B cell (primary cell): ENCODE data around the gene ADAM19. TPM values are rescaled to one million over a fixed set of nuclear protein-coding genes. Genes with fewer than 3 reads are reported as not detected.

Source experiments
- ATAC-seq: fragments of 200-7000 bp; cut with Tn5 transposase; one replicate; pipeline ENCODE4 v1.10.0; 2021; ENCODE audit warnings: low read depth, mild to moderate bottlenecking, moderate number of reproducible peaks, moderate library complexity
- CTCF ChIA-PET: fragments of 350-600 bp; sonication (Branson Sonifier 250); formaldehyde crosslinking; loops from one replicate; lab custom pipeline; 2021; ENCODE audit warnings: antibody characterized with exemption, inconsistent platforms; lab: Charles Lee
- POLR2A ChIA-PET: fragments of 350-600 bp; sonication (Branson Sonifier 250); formaldehyde crosslinking; loops from one replicate; lab custom pipeline; 2021; ENCODE audit warnings: antibody characterized with exemption; lab: Charles Lee
- DNase-seq: peaks from one replicate; pipeline ENCODE4 v3.0.0; 2013
- H2AFZ ChIP-seq: 2 replicates; pipeline ENCODE4 v1.6.1; 2012; ENCODE audit warnings: mild to moderate bottlenecking, low read depth, low read length; ENCODE audit not compliant: insufficient read depth, poor library complexity, severe bottlenecking
- H3K27ac ChIP-seq, 2 donors: 1 replicate in 1 of 2; 2 replicates in 1 of 2; pipeline ENCODE4 v1.5.1; 2012 to 2013; ENCODE audit warnings: low read length in 2 of 2, mild to moderate bottlenecking in 2 of 2, moderate library complexity in 1 of 2
- H3K27me3 ChIP-seq, 4 experiments: fragments of 200-600 bp in 1 of 4; sonication (generic) in 1 of 4; replicated peaks in 1 of 4; 1 replicate in 2 of 4; 2 replicates in 2 of 4; pipeline versions ENCODE4 v1.6.1 to v1.7.0; 2013 to 2016; ENCODE audit warnings: low read length in 3 of 4, mild to moderate bottlenecking in 2 of 4, mixed read lengths in 1 of 4, moderate library complexity in 1 of 4; ENCODE audit not compliant: insufficient read depth in 4 of 4, control insufficient read depth in 3 of 4; ENCODE audit errors: control extremely low read depth in 1 of 4
- H3K36me3 ChIP-seq, 2 experiments: replicated peaks in 1 of 2; 1 replicate in 1 of 2; 2 replicates in 1 of 2; pipeline versions ENCODE4 v1.6.1 to v1.7.1; 2013; ENCODE audit warnings: low read length in 1 of 2; ENCODE audit not compliant: insufficient read depth in 2 of 2, control insufficient read depth in 1 of 2; ENCODE audit errors: control extremely low read depth in 1 of 2, extremely low read depth in 1 of 2
- H3K4me1 ChIP-seq, 2 donors: fragments of 200-600 bp in 1 of 2; sonication (generic) in 1 of 2; 1 replicate in 1 of 2; 2 replicates in 1 of 2; pipeline versions ENCODE4 v1.5.1 to v1.6.1; 2013 to 2017; ENCODE audit warnings: low read length in 2 of 2; ENCODE audit not compliant: control insufficient read depth in 2 of 2, insufficient read depth in 2 of 2
- H3K4me2 ChIP-seq: replicated peaks from 2 replicates; pipeline ENCODE3; 2012; ENCODE audit warnings: mild to moderate bottlenecking, low read depth, low read length; ENCODE audit not compliant: poor library complexity, severe bottlenecking
- H3K4me3 ChIP-seq, 5 experiments: fragments of 200-600 bp in 1 of 5; sonication (generic) in 1 of 5; 1 replicate in 3 of 5; 2 replicates in 2 of 5; pipeline versions ENCODE4 v1.5.1 to v1.7.0; 2011 to 2016; ENCODE audit warnings: low read length in 4 of 5, mild to moderate bottlenecking in 4 of 5, low read depth in 2 of 5, control low read depth in 1 of 5, moderate library complexity in 1 of 5; ENCODE audit not compliant: insufficient read depth in 1 of 5; ENCODE audit errors: control extremely low read depth in 1 of 5, extremely low read depth in 1 of 5
- H3K79me2 ChIP-seq: fragments of 200-600 bp; sonication (generic); one replicate; pipeline ENCODE4 v1.6.0; 2016; ENCODE audit warnings: low read length; ENCODE audit not compliant: control insufficient read depth, insufficient read depth
- H3K9ac ChIP-seq: fragments of 200-600 bp; sonication (generic); 2 replicates; pipeline ENCODE4 v1.6.1; 2017; ENCODE audit warnings: mild to moderate bottlenecking, low read length, moderate library complexity
- H3K9me3 ChIP-seq, 3 donors: one replicate each; pipeline versions ENCODE4 v1.6.1 to v1.7.1; 2013; ENCODE audit warnings: low read length in 2 of 3; ENCODE audit not compliant: control insufficient read depth in 2 of 3, insufficient read depth in 1 of 3; ENCODE audit errors: control extremely low read depth in 1 of 3
- H4K20me1 ChIP-seq: 2 replicates; pipeline ENCODE4 v1.6.0; 2012; ENCODE audit warnings: mild to moderate bottlenecking, low read length; ENCODE audit not compliant: insufficient read depth, control insufficient read depth, poor library complexity, severe bottlenecking
- H3K27ac Mint-ChIP-seq: one replicate; pipeline ENCODE4 v1.8.0; 2021; ENCODE audit warnings: mixed read lengths
- H3K27me3 Mint-ChIP-seq: one replicate; pipeline ENCODE4 v1.8.0; 2021; ENCODE audit warnings: mixed read lengths
- H3K4me1 Mint-ChIP-seq: one replicate; pipeline ENCODE4 v1.8.0; 2021; ENCODE audit warnings: mixed read lengths
- H3K4me3 Mint-ChIP-seq: one replicate; pipeline ENCODE4 v1.8.0; 2021; ENCODE audit warnings: mixed read lengths
- H3K9me3 Mint-ChIP-seq: one replicate; pipeline ENCODE4 v1.8.0; 2022; ENCODE audit warnings: mixed read lengths; ENCODE audit not compliant: insufficient read depth
- EZH2 ChIP-seq: IDR thresholded peaks from 2 replicates; pipeline ENCODE4 v1.6.1; 2012; ENCODE audit warnings: borderline replicate concordance, low read depth, mild to moderate bottlenecking, moderate library complexity, low read length; ENCODE audit not compliant: insufficient read depth, poor library complexity, severe bottlenecking
- WGBS: methylation state at CpG from one replicate; pipeline ENCODE4 v1.1.5; 2013; ENCODE audit warnings: missing lambda C conversion rate; ENCODE audit not compliant: insufficient coverage; 5-methylcytosine and 5-hydroxymethylcytosine counted together
- intact Hi-C: fragments of 100-400 bp; cut with micrococcal nuclease; formaldehyde crosslinking; loops from one replicate; pipeline ENCODE4 v1.10.0; 2022
- polyA plus RNA-seq: library from polyadenylated mRNA; depleted of rRNA; stranded (reverse); fragments of >200 nt; gene quantifications from 2 replicates; pipeline ENCODE4 v1.2.3, GENCODE V29; 2012
- total RNA-seq, 2 donors: library from RNA; stranded (reverse); fragments of 120-200 nt in 1 of 2; gene quantifications; 1 replicate in 1 of 2; 2 replicates in 1 of 2; pipeline versions ENCODE4 v1.2.3 to v1.2.4, GENCODE V29; 2013 to 2022
- TF ChIP-seq, protein P1 (sequence below): fragments of 200-600 bp; IDR thresholded peaks from one replicate; pipeline ENCODE4 v1.8.0; 2022; ENCODE audit warnings: antibody characterized with exemption, mild to moderate bottlenecking

Gene ADAM19
- total and polyA plus RNA-seq, 2 donors (not counting 1 experiment from before 2014, with no cell fraction given), result 110 to 171 TPM

DNA sequence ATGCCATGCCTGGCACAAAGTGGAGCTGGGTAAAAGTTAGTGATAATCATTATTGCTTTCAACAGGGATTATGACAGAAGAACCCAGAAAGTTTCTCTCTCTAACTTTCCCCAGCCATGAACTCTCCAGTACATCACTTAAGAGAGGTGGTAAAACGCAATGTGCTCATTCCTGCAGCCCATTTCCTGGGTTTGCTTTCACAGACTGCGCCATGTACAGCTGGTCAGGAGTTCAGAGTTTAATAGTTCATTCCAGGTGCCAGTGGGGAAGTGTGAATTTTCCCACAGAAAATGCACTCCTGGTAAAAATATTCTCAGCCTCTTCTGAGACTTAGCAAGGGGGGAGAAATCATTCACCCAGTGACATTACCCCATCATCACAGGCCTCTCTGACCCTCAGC is 35.5 kb downstream of the ADAM19 start:
- H3K4me2 ChIP-seq, result peak overlapping the region; percentile 67
- intact Hi-C loops, result loop anchor here (1.0 to 5.0 kb wide), 6 partner anchors 15 to 178 kb away; no protein-coding TSS in a partner anchor
- H4K20me1 ChIP-seq, result peaks cover 95% of the 10 kb centered on the region
- peak overlapping the region; percentile 69 to 80 for H3K27ac ChIP-seq
- peaks cover 2 to 80% of the 10 kb centered on the region in 2 experiments for H3K36me3 ChIP-seq
- peaks cover 100% of the 10 kb centered on the region for H3K79me2 ChIP-seq
- ChIA-PET CTCF (interaction anchor here (1.0 to 2.8 kb wide), 5 partner anchors 11 to 179 kb away, joined by 3 to 15 read pairs (median 12); no protein-coding TSS in a partner anchor), POLR2A (interaction anchor here (0.7 to 1.9 kb wide), 2 partner anchors 31 to 37 kb away, joined by 3 to 8 read pairs; no protein-coding TSS in a partner anchor)
- no peak for ATAC-seq
- H3K27me3 Mint-ChIP-seq, result no peaks in the 10 kb centered on the region
- peaks cover 61 to 70% of the 10 kb centered on the region in 2 donors for H3K4me1 ChIP-seq
- H3K9ac ChIP-seq, result peak overlapping the region; percentile 48
- H3K27me3 ChIP-seq, result no peaks in the 10 kb centered on the region
- no peak for DNase-seq
- 80% methylated on average over 1 of the region's 2 CpGs for WGBS
- peak overlapping the region; percentile 70 for H3K4me3 Mint-ChIP-seq
- H3K9me3 Mint-ChIP-seq, result no peaks in the 10 kb centered on the region
- peak overlapping the region; percentile 84 for H3K27ac Mint-ChIP-seq
- no peaks in the 10 kb centered on the region for H3K9me3 ChIP-seq
- H3K4me1 Mint-ChIP-seq, result peaks cover 81% of the 10 kb centered on the region
- H2AFZ ChIP-seq, result no peak overlapping the region
- peak overlapping the region in 2 of 5 experiments; percentile 23 to 45 for H3K4me3 ChIP-seq
- no peak for TF ChIP-seq EZH2
- TF ChIP-seq, protein P1, sequence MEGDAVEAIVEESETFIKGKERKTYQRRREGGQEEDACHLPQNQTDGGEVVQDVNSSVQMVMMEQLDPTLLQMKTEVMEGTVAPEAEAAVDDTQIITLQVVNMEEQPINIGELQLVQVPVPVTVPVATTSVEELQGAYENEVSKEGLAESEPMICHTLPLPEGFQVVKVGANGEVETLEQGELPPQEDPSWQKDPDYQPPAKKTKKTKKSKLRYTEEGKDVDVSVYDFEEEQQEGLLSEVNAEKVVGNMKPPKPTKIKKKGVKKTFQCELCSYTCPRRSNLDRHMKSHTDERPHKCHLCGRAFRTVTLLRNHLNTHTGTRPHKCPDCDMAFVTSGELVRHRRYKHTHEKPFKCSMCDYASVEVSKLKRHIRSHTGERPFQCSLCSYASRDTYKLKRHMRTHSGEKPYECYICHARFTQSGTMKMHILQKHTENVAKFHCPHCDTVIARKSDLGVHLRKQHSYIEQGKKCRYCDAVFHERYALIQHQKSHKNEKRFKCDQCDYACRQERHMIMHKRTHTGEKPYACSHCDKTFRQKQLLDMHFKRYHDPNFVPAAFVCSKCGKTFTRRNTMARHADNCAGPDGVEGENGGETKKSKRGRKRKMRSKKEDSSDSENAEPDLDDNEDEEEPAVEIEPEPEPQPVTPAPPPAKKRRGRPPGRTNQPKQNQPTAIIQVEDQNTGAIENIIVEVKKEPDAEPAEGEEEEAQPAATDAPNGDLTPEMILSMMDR, result no peak

DNA sequence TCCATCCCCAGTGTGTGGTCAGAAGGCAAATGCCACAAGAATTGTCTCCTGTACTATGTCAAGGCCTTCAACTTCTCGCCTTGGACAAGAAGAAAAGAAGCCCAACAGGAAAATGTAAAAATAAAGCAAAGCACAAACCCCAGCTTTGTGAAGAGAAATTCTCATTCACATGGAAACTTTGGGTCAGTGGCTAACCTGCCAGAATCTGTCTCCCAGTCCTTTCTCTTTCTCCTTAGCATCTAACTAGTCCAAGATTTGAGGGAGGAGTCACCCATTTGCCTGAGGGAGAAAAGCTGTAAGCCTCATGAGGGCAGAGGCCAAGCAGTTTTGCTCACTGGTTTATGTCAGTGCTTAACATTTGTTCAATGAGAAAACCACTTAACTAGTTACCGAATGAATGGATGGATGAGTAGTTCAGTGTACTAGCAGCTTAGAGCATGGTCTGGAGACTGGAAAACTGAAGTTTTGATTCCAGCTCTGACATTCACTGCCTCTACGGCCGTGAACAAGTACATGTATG is 36.0 kb downstream of the ADAM19 start:
- peak overlapping the region; percentile 70 for H3K4me3 Mint-ChIP-seq
- ChIA-PET POLR2A (interaction anchor here (0.7 to 1.9 kb wide), 2 partner anchors 32 to 38 kb away, joined by 3 to 8 read pairs; no protein-coding TSS in a partner anchor), CTCF (interaction anchor here (1.0 to 2.8 kb wide), 4 partner anchors 10 to 179 kb away, joined by 3 to 15 read pairs (median 12); no protein-coding TSS in a partner anchor)
- H3K27me3 Mint-ChIP-seq, result no peaks in the 10 kb centered on the region
- H3K4me1 Mint-ChIP-seq, result peaks cover 78% of the 10 kb centered on the region
- Histone ChIP-seq H3K4me1 (peaks cover 56 to 67% of the 10 kb centered on the region in 2 donors), H3K27ac (peak overlapping the region; percentile 69 to 80), H3K9ac (no peak overlapping the region), H3K4me3 (no peak overlapping the region), H3K36me3 (peaks cover 2 to 82% of the 10 kb centered on the region in 2 experiments), H3K27me3 (no peaks in the 10 kb centered on the region), H3K9me3 (no peaks in the 10 kb centered on the region), H3K79me2 (peaks cover 100% of the 10 kb centered on the region), H4K20me1 (peaks cover 94% of the 10 kb centered on the region), H2AFZ (no peak overlapping the region), H3K4me2 (peak overlapping the region; percentile 67)
- no peaks in the 10 kb centered on the region for H3K9me3 Mint-ChIP-seq
- H3K27ac Mint-ChIP-seq, result peak overlapping the region; percentile 84
- DNase-seq (no peak), ATAC-seq (no peak)
- intact Hi-C loops, result loop anchor here (1.0 to 5.0 kb wide), 6 partner anchors 15 to 179 kb away; no protein-coding TSS in a partner anchor
- WGBS, result 100% methylated on average over 1 of the region's 4 CpGs
- no peak for TF ChIP-seq EZH2
- TF ChIP-seq, protein P1, result no peak
